GM20000 (cell line): Measurements from ENCODE around the gene PRPSAP1.

ENCODE experiments used
- DNase-seq: peaks from one replicate; pipeline ENCODE4 v3.0.0; 2012; ENCODE audit warnings: low spot score
- TF ChIP-seq, protein P1 (sequence below): IDR thresholded peaks from 2 replicates; pipeline ENCODE4 v1.5.1; 2012; ENCODE audit warnings: mild to moderate bottlenecking, control low read depth; ENCODE audit errors: extremely low read depth, missing control alignments

PRPSAP1 gene

DNA sequence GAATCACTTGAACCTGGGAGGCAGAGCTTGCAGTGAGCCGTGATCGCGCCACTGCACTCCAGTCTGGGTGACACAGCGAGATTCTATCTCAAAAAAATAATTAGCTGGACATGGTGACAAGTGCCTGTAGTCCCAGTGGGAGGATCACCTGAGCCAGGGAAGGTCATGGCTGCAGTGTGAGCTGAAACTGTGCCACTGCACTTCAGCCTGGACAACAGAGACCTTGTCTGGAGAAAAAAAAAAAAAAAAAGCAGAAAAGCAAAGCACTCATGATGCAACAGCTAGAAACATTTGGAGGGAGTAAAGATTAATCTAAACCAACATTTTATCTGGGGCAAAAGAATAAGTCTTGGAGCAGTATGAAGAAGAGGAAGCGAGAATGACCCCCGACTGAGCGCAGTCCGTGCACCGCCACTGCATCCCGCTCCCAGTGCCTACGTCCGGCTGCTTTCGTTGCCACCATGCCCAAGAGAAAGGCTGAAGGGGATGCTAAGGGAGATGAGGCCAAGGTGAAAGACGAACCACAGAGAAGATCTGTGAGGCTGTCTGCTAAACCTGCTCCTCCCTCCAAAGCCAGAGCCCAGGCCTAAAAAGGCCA lies 8.2 kb downstream of the PRPSAP1 start:
- DNase-seq: no peak
- TF ChIP-seq, protein P1, sequence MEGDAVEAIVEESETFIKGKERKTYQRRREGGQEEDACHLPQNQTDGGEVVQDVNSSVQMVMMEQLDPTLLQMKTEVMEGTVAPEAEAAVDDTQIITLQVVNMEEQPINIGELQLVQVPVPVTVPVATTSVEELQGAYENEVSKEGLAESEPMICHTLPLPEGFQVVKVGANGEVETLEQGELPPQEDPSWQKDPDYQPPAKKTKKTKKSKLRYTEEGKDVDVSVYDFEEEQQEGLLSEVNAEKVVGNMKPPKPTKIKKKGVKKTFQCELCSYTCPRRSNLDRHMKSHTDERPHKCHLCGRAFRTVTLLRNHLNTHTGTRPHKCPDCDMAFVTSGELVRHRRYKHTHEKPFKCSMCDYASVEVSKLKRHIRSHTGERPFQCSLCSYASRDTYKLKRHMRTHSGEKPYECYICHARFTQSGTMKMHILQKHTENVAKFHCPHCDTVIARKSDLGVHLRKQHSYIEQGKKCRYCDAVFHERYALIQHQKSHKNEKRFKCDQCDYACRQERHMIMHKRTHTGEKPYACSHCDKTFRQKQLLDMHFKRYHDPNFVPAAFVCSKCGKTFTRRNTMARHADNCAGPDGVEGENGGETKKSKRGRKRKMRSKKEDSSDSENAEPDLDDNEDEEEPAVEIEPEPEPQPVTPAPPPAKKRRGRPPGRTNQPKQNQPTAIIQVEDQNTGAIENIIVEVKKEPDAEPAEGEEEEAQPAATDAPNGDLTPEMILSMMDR: no peak

DNA sequence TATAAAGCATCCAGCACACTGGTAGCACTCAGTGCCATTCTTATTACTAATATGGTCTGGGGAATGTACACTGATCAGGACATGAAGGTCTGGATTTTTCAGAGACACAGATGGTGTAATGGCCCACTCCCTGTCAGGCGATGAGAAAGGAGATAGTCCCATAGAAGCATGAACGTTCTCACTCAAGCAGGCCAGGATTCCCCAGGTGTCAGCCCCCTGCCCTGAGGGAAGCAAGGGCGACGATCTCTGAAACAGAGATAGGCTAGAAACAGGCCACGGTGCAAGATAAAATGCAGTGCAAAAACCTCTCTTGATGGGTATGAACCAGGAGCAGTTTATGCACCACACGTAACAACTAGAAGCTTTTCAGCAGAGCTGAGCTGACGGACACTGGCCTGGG lies 10.6 kb downstream of the PRPSAP1 start:
- TF ChIP-seq, protein P1: no peak
- DNase-seq: no peak

DNA sequence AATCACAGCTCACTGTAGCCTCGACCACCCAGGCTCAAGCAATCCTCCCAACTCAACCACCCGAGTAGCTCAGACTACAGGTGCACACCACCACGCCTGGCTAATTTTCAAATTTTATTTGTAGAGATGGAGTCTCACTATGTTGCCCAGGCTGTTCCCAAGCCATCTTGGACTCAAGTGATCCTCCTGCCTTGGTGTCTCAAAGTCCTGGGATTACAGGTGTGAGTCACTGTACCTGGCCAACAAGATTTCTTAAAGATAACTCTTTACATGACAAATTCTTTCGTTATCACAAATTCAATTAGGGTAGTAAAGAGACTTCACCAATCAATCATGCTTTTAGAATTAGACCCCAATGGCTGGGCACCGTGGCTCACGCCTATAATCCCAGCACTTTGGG lies 12.4 kb downstream of the PRPSAP1 start:
- DNase-seq: no peak
- TF ChIP-seq, protein P1: no peak

DNA sequence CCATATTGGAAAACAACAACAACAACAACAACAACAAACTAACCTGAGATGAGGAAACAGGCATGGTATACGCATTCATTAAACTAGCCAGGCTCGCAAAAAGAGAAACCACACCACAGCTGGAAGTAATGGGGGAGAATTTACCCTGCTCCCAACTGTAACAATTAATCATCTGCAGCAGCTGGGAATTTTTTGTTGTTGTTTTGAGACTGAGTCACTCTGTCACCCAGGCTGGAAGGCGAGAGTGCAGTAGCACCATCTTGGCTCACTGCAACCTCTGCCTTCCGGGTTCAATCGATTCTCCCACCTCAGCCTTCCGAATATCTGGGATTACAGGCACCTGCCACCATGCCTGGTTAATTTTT lies 16.3 kb downstream of the PRPSAP1 start:
- TF ChIP-seq, protein P1: no peak
- no peak for DNase-seq

DNA sequence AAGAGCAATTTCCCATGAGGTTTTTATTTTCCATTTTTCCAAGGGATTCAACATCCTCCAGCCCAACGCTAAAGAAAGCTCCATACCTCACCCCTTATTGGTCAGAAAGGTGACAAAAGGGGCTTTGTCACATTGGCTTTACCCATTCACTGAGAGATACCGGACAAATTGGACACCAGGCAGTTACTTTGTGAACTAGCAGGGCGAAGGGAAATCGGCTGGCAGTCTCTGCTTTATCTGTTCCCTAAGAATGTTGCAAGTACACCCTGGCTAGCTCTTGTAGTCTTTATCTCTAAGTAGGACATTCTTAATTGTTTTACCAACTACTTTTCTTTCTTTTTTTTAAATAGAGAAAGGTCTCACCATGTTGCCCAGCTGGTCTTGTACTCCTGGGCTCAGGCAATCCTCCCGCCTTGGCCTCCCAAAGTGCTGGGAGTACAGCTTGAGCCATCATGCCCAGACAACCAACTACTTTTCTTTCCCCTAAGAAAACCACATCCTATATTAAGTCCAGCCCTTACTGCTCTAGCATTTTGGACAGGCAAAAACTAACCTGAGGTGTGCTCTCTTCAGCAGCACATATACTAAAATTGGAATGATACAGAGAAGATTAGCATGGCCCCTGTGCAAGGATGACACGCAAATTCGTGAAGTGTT lies 16.8 kb downstream of the PRPSAP1 start:
- TF ChIP-seq, protein P1: no peak
- no peak for DNase-seq

DNA sequence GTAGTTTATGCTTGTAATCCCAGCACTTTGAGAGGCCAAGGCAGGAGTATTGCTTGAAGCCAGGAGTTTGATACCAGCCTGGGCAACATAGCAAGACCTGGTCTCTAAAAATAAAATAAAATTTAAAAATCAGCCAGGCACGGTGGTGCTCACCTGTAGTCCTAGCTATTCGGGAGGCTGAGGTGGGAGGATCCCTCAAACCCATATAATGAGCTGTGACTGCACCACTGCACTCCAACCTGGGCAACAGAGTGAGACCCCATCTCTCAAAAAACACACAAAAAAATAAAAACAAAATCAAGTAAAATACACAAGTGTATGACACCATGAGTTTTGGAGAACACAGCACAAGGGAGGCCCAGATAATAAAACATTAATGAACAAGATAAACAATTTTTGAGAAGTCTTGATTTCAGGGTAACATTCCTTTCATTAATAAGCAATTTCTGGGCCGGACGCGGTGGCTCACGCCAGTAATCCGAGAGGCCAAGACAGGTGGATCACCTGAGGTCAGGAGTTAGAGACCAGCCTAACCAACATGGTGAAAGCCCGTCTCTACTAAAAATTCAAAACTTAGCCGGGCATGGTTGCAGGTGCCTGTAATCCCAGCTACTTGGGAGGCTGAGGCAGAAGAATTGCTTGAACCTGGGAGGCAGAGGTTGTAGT lies 17.9 kb downstream of the PRPSAP1 start:
- DNase-seq: no peak
- TF ChIP-seq, protein P1: no peak
